Activated T-cell treated with anti-CD3 and anti-CD28 coated beads, Interleukin-2, amount 50 U/mL, for 48 hours (primary cell): ENCODE measurements around the gene IREB2.
"Not testable (repeated sequence)": the region's sequence is repeated elsewhere in the genome, so short reads cannot be mapped to it uniquely, and the experiment has no call there.

Experiments
- DNase-seq, 2 experiments: peaks; one replicate each; pipeline ENCODE4 v3.0.0-alpha.2; 2020

IREB2 gene

GRCh38 chr15:78407608-78408354, 30.2 kb upstream of the IREB2 start:
- no peak for DNase-seq

- DNase-seq, result no peak
Observed at GRCh38 chr15:78408355-78408640, 29.7 kb upstream of the IREB2 start.

GRCh38 chr15:78408961-78409360, 29.1 kb upstream of the IREB2 start:
- no peak for DNase-seq

GRCh38 chr15:78411061-78411460, 27.0 kb upstream of the IREB2 start:
- DNase-seq, result no peak

GRCh38 chr15:78414621-78415250, 23.3 kb upstream of the IREB2 start:
- DNase-seq, result no peak

- DNase-seq, result no peak
Observed at GRCh38 chr15:78415284-78415683, 22.7 kb upstream of the IREB2 start.

GRCh38 chr15:78417754-78418630, 20.0 kb upstream of the IREB2 start:
- no peak for DNase-seq

GRCh38 chr15:78418686-78419085, 19.3 kb upstream of the IREB2 start:
- no peak for DNase-seq

GRCh38 chr15:78419367-78419766, 18.6 kb upstream of the IREB2 start:
- no peak for DNase-seq

GRCh38 chr15:78420220-78420619, 17.8 kb upstream of the IREB2 start:
- no peak for DNase-seq

GRCh38 chr15:78420766-78421165, 17.2 kb upstream of the IREB2 start:
- DNase-seq, result no peak

GRCh38 chr15:78421238-78421965, 16.6 kb upstream of the IREB2 start:
- no peak for DNase-seq

GRCh38 chr15:78422571-78423340, 15.3 kb upstream of the IREB2 start:
- peak; percentile 61 to 71 for DNase-seq

- DNase-seq, result no peak
Observed at GRCh38 chr15:78424673-78425072, 13.3 kb upstream of the IREB2 start.

- no peak for DNase-seq
Observed at GRCh38 chr15:78425643-78426042, 12.4 kb upstream of the IREB2 start.

GRCh38 chr15:78426300-78426699, 11.7 kb upstream of the IREB2 start:
- DNase-seq, result no peak

- DNase-seq, result no peak
Observed at GRCh38 chr15:78427953-78428352, 10.1 kb upstream of the IREB2 start.

- DNase-seq, result no peak
Observed at GRCh38 chr15:78429477-78429876, 8.5 kb upstream of the IREB2 start.

GRCh38 chr15:78431955-78432354, 6.1 kb upstream of the IREB2 start:
- DNase-seq, result no peak

GRCh38 chr15:78432664-78433063, 5.4 kb upstream of the IREB2 start:
- no peak for DNase-seq

GRCh38 chr15:78434134-78434533, 3.9 kb upstream of the IREB2 start:
- no peak for DNase-seq

GRCh38 chr15:78434711-78435110, 3.3 kb upstream of the IREB2 start:
- not testable (repeated sequence) for DNase-seq
